NCI-H1105 treated with DMSO at 0.1 percent for 48 hours (cell line): Measurements from ENCODE around the gene SCAP.
"Not testable (repeated sequence)": the region's sequence is repeated elsewhere in the genome, so short reads cannot be mapped to it uniquely, and the experiment has no call there.

Experiments used
- DNase-seq: peaks from one replicate; lab custom pipeline; 2025; lab: John Stamatoyannopoulos, UW

Gene SCAP

DNA sequence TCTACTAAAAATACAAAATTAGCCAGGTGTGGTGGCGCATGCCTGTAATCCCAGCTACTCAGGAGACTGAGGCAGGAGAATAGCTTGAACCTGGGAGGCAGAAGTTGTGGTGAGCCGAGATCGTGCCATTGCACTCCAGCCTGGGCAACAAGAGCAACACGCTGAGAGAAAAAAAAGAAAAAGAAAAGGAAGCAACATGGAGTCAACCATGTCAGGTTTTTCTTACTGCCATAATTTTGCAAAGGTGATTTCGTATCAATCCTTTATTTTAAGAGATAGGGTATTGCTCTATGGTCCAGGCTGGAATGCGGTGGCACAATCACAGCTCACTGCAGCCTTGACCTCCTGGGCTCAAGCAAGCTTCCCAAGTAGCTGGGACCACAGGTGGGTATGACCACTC lies 4.5 kb upstream of the SCAP start:
- DNase-seq: not testable (repeated sequence)

DNA sequence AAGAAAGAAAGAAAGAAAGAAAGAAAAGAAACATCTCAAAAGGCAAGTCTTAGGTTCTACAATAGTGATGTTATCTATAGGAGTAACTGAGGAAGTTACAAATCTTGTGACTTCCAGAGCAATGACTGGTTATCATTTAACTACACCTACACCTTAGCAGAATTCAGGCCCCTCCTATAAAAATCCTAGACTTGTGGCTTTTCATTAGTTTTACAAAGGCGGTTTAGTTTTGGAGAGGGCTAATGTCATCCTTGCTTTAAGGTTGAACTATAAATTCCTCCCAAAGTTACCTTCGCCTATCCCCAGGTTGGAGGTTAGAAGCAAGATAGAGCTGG lies 4.1 kb upstream of the SCAP start:
- DNase-seq: no peak

DNA sequence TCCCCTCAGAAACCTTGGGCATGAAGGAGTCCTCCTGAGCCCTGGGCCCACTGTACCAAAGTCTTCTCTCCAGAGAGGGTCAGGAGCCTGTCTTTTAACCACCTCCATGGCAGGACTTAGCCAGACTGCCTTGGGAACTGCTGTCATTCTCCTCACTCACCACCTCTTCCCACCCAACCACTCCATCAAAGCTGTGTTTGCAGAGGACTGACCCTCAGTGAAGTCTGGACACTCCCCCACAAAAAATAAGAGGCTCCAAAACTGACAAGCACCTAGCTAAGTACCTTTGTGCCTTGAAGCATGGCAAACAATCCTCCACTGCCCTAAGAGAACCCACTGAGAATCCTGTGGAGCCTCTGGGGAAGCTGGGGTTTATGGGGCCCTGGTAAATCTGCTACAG lies 2.3 kb upstream of the SCAP start:
- no peak for DNase-seq

DNA sequence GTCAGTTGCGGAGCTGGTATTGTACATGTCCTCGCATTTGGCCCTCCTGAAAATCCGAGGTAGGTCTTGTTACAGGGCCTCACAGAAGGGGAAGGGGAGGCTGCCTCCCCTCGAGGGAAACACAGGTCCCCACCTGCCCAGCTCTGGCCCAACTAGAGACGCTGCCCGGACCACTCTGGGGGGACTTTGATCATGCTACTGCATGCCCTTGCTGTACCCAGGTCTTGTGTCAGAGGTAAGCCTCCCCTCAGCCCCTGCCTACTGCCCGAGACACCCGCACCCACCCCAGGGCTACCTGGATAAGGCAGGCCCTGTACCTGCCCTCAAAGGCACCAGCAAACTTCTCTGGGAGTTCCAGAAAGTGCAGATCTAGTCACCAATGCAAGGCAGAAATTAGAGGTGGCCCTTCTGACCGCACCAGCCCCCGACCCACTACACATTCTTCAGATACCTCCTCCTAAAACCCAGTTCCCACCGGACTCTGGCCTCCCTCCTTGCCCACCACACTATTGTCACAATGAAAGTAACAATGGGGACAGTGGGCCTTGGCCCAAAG lies 981 bp upstream of the SCAP start:
- no peak for DNase-seq

DNA sequence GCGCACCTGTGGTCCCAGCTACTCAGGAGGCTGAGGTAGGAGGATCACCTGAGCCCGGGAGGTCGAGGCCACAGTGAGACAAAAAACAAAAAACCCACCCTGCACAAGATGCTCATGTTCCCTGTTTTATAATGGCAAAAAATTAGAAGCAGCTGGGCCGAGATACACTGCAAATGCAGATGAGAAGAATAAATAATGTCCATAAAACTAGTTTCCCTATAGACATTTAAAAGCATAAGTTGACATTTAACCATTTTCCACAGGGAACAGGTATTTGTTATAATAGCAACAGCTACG lies 537 bp upstream of the SCAP start:
- no peak for DNase-seq

DNA sequence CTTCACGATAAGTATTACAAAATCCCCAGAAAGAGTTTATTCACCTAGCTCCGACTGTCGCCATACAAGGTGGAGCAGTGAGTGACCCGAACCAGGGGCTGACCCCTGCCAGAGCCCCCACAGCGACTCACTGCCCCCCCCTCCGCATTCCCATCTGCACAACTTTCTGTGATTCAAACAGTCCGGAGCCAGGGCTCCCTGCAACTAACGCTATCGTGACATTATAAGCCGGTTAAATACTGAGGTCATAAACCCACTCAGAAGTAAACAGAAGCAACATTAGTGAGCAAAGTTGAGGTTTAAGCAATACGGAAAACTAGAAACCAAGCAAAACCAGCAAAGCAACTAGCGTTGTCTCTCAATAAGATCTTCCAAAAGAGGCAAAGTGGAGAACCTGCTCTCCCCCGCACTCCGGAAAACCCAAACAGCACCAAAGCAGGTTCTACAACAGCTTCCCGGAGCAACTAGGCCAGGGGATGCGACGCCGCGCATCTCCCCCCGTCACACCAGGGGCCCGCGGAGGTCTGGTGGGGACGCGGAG lies 642 bp downstream of the SCAP start:
- DNase-seq: no peak

DNA sequence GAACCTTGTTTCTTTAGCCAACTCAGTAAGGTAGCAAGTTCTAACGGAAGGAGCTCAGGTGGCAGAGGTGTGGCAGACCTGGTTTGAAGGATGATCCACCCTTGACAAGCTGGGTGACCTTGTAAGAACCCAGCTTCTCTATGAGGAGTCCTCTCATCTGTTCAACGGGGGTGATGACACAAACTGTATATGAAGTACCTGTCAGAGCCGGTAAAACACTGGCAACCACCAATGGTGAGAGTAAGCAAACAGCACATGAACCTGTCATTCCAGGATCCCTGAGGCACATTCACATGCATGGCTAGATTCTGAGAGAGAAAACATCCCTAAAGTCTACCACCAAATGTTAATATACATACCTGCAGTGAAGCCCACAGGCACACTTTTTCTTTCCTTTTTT lies 2.4 kb downstream of the SCAP start:
- DNase-seq: no peak

DNA sequence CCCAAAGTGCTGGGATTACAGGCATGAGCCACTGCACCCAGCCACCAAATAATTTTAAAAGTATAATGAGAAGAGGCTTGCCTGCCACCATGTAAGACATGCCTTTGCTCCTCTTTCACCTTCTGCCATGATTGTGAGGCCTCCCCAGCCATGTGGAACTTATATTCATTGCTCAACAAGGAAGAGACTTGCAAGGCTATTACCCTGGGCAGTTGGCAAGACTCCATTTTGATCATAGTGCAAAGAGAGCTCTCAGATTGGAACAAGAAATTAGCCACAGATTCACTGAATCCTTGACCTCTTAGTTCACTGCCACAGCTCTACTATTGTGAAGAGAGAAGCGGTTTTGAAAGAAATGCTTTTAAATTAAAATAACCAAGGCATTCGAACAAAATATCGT lies 6.1 kb downstream of the SCAP start:
- no peak for DNase-seq

DNA sequence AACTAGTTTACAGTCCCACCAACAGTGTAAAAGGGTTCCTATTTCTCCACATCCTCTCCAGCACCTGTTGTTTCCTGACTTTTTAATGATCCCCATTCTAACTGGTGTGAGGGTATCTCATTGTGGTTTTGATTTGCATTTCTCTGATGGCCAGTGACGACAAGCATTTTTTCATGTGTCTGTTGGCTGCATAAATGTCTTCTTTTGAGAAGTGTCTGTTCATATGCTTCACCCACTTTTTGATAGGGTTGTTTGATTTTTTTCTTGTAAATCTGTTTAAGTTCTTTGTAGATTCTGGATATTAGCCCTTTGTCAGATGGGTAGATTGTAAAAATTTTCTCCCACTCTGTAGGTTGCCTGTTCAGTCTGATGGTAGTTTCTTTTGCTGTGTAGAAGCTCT lies 7.4 kb downstream of the SCAP start:
- DNase-seq: not testable (repeated sequence)

DNA sequence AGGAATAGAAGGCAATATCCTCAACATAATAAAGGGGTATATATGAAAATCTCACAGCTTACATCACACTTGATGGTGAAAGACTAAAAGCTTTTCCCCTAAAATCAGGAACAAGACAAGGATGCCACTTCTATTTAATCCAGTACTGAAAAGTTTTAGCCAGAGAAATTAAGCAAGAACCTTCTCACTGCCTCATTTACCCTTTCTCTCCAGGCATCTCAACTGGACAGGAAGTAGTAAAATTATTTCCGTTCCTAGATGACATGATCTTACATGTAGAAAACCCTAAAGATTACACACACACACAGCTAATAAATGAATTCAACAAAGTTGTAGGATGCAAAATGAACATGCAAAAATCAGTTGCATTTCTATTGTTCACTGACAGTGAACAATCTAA lies 11.2 kb downstream of the SCAP start:
- no peak for DNase-seq

DNA sequence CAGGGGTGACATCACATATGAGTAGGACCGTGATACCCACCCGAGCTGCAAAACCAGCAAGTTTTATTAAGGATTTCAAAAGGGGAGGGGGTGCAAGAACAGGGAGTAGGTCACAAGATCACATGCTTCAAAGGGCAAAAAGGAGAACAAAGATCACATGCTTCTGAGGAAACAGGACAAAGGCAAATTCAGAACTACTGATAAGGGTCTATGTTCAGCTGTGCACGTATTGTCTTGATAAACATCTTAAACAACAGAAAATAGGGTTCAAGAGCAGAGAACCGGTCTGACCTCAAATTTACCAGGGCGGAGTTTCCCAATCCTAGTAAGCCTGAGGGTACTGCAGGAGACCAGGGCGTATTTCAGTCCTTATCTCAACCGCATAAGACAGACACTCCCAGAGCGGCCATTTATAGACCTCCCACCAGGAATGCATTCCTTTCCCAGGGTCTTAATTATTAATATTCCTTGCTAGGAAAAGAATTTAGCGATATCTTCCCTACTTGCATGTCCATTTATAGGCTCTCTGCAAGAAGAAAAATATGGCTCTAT lies 16.1 kb downstream of the SCAP start:
- DNase-seq: not testable (repeated sequence)

DNA sequence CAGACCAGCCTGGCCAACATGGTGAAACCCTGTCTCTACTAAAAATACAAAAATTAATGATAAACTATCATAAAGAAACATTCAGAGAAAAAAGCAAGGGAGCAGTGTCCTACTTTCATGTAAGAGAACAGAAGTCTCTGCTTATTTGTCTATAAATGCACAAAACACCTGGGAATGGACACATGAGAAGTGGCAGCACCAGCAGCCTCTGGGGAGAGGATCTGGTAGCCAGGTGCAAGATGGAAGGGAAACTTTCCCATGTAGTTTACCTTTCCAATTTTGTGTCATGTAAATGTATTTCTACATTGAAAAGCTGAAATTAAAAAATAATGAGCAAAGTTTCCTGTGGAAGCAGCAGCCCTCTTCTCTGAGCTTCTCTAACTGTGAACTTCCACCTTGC lies 18.8 kb downstream of the SCAP start:
- no peak for DNase-seq

DNA sequence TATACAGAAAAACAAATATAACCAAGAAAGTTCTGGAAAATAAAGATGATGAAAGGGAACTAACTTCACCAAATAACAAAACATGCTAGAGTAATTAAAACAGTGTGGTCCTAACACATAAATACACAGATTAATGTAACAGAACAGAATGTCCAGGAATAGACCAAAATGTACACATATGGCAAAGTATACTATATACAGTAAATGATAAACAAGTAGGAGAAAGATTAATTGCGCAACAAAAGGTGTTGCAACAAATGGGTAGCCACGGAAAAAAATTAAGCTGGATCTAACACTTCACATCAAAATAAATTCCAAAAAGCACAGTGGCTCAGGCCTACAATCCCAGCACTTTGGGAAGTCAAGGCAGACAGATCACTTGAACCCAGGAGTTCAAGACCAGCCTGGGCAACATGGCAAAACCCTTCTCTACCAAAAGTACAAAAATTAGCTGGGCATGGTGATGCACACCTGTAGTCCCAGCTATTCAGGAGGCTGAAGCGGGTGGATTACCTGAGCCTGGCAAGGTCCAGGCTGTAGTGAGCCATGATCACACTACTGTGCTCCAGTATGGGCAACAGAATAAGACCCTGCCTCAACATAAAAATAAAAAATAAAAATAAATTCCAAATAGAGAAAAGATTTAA lies 19.8 kb downstream of the SCAP start:
- no peak for DNase-seq

DNA sequence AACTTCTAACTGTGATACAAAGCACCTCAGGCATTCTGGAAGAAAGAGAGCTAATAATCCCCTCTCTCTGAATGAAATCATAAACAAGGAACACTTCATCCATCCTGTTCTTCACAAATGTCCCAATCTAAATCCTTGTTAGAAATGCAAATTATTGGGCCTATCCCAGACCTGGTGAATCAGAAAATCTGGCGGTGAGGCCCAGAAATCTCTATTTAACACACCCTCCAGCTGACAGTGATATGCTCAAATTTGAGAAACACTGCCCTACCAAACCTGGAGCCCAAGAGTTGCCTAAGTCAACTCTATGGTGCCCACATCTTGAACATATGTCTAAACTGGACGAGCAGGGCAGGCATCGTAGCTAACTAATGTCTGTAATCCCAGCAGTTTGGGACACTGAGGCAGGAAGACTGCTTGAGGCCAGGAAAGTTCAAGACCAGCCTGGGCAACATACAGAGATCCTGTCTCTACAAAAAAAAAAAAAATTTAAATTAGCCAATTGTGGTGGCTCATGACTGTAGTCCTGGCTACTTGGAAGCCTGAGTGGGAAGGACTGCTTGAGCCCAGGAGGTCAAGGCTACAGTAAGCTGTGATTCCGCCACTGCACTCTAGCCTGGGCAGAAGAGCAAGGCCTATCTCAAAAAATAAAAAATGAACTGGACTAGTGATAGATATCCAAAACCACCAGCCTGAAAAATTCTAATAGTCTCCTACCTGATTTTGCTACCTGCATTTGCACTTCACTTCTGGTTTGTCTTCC lies 23.1 kb downstream of the SCAP start:
- DNase-seq: no peak

DNA sequence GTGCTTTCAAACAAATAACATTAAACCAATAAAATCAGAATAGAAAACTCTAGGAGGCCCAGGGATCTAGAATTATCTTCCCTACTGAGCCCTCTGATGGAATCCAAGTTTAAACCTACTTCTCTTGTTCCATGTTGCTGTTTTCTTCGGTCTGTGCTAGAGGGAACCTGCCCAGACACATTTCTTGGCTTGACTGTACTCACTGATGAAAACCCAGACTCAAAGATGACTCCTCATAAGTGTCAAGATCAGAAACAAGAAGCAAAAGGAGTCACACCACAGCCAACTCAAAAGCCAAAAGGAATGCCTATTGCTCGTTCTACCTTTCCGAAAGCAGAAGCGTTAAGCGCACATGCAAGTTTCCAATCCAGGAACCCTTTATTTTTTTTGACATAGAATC lies 31.6 kb downstream of the SCAP start:
- no peak for DNase-seq

DNA sequence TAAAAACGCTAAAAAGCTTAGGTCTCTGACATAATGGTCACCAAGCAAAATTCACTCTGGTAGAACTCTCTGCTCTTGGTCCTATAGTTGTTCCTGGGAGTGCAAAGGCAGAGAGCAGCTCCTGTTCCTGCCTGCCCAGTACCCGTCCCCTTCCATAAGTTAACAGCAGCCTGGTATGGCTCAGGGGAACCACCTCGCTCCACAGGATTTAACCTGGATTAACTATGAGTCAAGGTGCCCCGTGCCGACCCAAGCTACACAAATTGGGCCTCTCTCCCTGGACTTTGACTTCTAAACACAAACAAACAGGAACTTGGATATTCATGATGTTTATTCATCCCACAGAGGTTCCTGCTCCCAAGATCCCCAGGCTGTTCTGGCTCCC lies 32.1 kb downstream of the SCAP start:
- DNase-seq: no peak

DNA sequence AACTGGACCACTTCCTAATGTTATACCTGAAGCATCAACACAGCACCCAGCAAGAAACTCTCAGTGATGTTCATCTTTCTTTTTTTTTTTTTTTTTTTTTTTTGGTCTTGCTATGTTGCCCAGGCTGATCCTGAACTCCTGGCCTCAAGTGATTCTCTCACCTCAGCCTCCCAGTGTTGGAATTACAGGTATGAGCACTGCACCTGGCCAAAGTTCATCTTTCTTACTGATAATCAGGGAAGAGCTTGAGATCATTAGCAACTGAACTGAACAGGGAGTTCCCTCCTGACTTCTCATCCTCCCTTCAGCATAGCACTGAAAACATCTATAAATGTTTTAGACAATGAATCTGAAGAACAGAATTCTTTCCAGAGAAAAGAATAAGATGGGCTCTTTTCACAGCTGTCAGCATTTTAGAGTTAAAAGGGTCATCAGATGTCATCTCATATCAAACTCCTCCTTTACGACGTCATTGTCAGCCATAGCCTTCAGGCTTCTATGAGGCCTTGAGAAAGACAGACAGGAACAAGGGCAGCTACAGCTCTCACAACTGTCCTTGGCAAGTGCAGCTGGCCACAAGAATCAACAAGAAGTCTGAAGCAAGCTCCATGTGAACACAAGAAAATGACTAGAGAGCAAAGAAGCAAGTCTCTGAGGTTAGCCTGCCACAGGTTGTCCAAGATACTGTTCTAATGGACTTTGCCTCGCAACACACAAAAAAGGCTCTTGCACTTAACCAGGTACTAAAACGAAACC lies 33.8 kb downstream of the SCAP start:
- no peak for DNase-seq

DNA sequence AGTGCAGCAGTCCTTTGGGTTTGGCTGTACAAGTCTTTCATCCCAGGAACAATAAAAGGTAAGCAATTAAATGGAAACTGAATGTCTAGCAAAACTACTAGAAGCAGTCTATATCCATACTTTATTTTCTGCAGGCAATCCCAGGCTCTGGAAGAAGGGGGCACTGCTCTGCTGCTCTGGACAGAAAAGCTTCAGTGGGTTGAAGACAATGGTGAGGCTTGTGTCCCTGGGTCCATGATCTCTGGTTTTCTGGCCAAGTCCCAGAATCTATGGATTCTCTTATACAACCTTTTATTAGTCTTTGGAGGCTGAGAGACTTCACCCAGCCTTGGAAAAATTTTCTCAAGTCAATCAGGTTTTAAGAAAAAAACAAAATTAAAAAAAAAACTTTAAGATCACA lies 35.6 kb downstream of the SCAP start:
- DNase-seq: no peak

DNA sequence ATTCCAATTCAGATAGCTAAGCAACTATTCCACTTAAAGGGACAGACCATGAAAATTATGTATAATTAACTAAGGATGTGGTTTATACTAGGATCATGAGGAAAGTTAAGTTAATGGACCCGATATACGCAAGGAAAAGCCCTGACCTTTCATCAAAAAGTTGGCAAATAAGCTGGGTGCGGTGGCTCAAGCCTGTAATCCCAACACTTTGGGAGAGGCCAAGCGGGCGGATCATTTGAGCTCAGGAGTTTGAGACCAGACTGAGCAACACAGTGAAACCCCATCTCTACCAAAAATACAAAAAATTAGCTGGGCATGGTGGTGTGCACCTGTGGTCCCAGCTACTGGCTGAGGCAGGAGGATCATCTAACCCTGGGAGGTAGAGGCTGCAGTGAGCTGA lies 39.6 kb downstream of the SCAP start:
- no peak for DNase-seq

DNA sequence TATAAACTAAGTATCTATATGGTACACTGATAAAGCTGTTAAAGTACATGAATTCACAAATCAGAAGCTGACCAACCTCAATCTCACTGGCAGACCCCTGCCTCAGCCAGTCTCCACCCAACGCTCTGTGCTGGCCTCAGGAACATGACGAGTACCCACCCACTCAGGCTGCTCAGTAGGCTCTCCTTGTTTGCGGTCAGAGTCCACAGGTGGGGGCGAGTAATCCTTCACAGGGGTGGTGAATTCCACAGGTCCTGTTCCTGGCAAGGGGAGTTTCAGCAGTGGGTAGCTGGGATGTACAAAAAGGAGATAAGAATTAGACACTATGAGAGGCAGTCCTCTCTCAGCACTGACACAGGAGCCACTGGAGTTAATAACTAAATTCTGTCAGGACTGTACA lies 40.9 kb downstream of the SCAP start:
- DNase-seq: no peak

DNA sequence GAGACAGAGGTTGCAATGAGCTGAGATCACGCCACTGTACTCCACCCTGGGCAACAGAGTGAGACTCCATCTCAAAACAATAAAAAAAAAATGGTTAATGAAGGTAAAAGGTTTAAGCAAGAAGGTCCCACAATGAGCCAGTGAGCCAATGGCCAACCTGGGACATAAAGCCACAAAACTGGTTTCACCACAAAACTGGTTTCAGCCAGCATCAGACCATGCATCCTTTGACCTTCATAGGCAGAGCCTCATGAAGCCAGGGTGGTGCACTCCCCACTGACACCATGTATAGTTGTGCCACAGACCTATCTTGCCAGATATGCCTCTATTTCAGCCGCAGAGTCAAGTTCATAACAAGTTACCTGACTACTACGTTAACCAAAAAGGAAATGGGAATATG lies 41.9 kb downstream of the SCAP start:
- no peak for DNase-seq

DNA sequence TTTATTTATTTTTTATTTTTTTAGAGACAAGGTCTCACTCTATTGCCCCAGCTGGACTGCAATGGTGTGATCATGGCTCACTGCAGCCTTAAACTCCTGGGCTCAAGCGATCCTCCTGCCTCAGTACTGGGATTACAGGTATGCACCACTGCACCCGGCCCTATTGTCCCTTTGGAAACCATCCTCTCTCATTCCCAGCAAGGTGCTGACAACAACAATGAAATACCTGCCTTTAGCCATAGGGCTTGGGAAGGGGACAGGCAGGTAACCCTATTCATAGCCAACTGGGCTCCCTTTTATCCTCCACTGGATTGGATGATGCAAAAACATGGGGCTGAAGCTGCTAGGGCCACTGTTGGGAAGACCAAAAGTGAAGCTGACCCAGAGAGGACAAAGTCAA lies 43.1 kb downstream of the SCAP start:
- DNase-seq: no peak

DNA sequence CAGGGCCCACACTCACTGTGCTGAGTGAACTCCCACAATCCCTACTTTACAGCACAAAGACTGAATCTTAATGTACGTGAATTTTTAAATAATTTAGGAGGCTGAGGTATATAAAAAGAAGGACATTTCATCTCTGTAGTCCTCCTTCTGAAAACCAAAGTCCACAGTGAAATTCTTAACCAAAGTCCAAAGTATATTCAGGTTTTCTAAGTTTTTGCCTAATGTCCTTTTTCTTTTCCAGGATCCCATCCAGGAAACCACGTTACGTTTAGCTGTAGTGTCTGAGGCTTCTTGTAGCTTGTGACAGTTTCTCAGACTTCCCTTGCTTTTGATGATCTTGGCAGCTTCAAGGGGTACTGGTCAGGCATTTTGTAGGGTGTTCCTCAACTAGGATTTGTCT lies 44.5 kb downstream of the SCAP start:
- no peak for DNase-seq
